ENCODE results near the gene LIMK2.

The LIMK2 gene

DNA sequence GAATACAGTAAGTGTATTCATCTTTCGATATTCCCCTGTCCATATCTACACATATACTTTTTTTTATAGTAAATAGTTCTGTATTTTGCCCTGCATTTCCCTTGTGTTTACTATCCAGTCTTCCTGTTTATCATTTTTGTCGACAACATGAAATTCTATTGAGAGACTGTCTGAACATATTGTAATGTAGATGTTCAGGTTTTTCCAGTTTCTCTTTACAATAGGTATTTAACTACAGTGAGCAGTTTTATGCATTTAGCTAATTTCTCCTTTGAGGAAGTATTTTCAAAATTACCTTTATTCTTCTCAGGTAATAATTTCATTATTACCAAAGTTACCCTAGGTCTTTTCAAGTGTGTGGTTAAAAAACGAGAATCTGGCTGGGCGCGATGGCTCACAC, 63.5 kb downstream of the LIMK2 start:
- no peak for DNase-seq

GRCh38 chr22:31276426-31277167, 64.5 kb downstream of the LIMK2 start:
- DNase-seq: no peak

- no peak for DNase-seq
Observed at GRCh38 chr22:31277741-31278140, 65.6 kb downstream of the LIMK2 start.

- no peak for DNase-seq
Observed at GRCh38 chr22:31278151-31278621, 66.1 kb downstream of the LIMK2 start.

GRCh38 chr22:31278626-31279326, 66.7 kb downstream of the LIMK2 start:
- no peak for DNase-seq

DNA sequence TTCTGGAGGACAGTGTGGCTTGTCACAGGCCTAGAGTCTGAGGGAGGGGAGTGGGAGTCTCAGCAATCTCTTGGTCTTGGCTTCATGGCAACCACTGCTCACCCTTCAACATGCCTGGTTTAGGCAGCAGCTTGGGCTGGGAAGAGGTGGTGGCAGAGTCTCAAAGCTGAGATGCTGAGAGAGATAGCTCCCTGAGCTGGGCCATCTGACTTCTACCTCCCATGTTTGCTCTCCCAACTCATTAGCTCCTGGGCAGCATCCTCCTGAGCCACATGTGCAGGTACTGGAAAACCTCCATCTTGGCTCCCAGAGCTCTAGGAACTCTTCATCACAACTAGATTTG, 67.2 kb downstream of the LIMK2 start:
- DNase-seq: no peak

DNA sequence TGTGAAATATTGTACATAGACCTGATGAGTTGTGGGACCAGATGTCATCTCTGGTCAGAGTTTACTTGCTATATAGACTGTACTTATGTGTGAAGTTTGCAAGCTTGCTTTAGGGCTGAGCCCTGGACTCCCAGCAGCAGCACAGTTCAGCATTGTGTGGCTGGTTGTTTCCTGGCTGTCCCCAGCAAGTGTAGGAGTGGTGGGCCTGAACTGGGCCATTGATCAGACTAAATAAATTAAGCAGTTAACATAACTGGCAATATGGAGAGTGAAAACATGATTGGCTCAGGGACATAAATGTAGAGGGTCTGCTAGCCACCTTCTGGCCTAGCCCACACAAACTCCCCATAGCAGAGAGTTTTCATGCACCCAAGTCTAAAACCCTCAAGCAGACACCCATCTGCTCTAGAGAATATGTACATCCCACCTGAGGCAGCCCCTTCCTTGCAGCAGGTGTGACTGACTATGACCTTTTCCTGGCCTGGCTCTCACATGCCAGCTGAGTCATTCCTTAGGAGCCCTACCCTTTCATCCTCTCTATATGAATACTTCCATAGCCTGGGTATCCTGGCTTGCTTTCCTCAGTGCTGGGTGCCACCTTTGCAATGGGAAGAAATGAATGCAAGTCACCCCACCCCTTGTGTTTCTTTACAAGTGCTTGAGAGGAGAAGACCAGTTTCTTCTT, 67.9 kb downstream of the LIMK2 start:
- no peak for DNase-seq

GRCh38 chr22:31281733-31282132, 69.6 kb downstream of the LIMK2 start:
- DNase-seq: no peak

DNA sequence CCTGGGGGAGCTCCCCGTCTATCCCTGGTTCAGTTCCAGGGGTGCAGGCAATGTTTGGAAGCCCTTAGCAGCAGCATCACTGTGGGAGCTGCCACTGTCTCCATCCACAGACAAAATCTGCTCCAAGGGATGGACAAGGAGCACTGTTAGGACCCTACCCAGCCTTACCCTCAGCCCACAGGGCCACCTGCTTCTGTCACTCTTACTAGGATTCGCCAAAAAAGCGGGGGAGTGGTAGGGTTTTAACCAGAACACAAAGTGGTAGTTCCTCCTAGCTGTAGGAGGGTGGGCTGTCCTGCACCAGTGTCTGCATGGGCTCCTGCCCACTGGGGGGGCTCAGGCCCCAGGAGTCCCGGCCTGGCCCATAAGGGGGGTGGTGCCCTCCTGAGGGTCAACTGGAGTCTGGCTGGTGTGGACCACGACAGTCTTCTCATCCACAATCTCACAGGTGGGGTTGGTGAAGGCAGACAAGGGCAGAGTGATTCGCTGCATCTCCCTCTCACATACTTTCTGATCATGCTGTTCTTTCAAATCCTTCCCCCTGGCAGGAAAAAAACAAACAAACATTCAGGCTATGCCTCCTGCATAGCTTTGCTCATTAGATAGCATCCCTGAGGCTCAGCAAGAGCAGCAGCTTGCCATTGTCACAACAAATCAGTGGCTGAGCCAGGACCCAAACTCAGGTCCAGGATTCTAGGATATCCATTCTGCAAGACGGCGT, 70.8 kb downstream of the LIMK2 start:
- no peak for DNase-seq

GRCh38 chr22:31284281-31285155, 72.4 kb downstream of the LIMK2 start:
- DNase-seq: no peak

GRCh38 chr22:31286360-31287255, 74.5 kb downstream of the LIMK2 start:
- DNase-seq: no peak

- no peak for DNase-seq
Observed at GRCh38 chr22:31287818-31288495, 75.9 kb downstream of the LIMK2 start.

DNA sequence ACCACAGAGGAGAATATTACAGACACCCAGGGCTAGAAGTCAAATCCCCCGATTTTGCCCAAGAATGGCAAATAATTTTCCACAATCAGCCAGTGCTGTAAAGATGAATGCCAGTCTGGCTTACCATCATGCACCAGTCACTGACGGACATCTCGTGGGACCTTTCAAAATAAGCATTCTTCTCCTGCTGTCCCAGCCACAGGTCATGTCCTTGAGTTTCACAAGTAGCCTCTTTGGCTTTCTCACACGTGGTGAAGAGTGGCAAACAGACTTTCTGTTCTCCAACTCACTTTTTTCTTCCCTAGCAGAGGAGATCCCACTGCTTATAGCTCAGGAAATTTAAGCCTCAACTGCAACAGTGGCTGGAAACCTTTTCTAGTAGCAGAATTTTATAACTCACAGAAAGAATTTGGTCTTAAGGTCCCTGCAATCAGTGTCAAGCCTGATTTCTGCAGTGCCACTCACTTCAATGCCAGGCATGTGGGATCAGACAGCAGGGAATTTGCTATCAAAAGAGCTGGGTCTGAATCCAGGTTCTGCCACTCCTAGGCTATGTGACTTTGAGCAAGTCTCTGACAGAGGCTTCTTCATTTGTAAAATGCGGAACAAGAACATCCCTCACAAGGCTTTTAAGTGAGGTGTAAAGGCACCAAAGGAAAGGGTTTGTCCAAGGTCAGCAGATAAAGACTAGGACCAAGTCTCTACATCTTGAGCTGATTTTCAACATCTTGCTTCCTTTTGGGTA, 76.6 kb downstream of the LIMK2 start:
- DNase-seq: no peak

- peak; percentile 51 for DNase-seq
Observed at GRCh38 chr22:31289344-31289743, 77.2 kb downstream of the LIMK2 start.

DNA sequence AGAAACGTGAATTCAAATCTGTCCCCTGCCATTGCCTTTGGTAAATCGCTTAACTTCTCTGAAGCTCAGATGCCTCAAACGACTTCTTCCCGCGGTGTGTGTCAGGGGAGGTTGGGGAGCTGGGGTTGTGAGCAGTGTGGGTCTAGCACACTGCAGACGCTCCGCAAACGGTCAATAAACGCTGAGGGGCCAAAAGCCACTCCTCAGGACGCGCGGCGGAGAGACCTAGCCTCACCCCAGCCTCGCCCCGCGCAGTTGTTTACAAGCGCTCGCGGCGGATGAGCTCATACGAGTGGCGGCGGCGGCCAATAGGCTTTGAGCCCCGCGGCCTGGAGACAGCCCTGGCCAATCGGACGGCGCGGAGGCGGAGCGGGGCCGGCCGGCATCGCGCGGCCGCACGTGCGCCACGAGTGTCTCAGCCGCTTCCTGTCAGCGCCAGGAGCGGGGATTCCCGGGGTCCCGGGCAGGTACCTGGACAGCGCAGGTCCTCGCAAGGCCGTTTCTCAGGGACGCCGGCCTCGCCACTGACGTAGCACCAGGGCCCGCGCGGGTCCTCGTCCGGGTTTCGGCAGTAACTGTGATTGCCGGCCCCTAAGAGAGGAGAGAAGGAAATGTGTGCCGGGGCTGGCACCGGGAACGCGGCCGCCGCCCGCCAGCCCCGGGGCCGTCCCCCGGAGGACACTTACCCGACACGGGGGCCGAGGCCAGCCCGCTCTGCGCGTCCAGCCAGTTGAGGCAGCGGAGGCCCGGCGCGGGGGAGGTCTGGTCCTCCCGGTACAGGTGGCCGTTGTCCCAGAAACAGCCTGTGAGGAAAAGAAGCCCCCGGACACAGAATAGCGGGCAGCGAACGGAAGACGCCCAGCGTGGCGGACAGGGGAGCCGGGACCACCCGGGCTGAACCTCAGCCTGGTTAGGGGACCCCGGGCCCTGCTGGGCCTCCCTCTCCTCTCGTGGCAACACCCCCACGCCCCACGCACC, 78.7 kb downstream of the LIMK2 start:
- DNase-seq: peak; percentile 79

- no peak for DNase-seq
Observed at GRCh38 chr22:31291481-31292235, 79.6 kb downstream of the LIMK2 start.

DNA sequence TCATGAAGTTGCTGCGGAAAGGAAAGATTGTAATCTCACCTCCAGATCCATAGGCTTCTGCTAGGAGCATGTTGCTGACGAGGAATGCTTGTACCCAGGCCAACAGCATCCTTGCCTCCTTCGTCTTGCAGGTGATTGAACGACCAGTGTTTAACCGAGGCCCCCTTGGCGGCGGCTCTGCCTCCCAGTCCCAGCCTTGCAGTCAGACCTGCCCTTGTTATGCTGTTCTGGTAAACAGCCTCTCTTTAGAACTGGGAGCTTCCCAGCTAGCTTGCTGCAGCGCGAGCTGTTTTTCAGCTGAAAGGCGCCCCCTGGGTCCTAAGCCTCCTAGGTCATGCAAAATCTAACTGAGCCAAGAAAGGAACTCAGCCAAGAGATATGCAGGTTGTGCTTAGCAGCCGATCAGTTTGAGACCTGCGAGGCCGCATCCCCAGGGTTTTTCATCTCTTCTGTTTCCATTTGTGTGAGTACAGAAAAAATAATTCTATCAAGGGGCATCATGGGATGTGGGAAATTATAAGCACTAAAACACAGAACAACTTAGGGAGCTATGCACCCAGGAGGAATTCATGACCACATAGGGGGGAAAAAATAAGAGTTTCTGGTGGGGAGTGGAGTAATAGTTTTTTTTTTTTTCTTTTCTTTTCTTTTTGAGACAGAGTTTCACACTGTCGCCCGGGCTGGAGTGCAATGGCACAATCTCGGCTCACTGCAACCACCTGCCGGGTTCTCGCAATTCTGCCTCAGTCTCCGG, 80.3 kb downstream of the LIMK2 start, which contains the start of gene PIK3IP1:
Gene PIK3IP1 (minus strand): TSS at position 253 of the 754 bp plus-strand sequence. CDS start 144 bp downstream, at position 109.
- peak; percentile 76 for DNase-seq
